ENCODE results near the gene TTC8. TPM values are rescaled to one million over a fixed set of nuclear protein-coding genes. Genes with fewer than 3 reads are reported as not detected.

The TTC8 gene
- total and polyA plus RNA-seq, 2 donors (not counting 3 experiments of a cell fraction or from before 2014, with no cell fraction given) = 11.9 to 16.3 TPM

GRCh38 chr14:88866305-88866704 is 41.9 kb downstream of the TTC8 start:
- dilution Hi-C loops (cut with MboI; ENCODE audit: extremely low pct_ligation_motif_present, low sequenced_read_pairs) = no loop called here
- FAIRE-seq = no peak
- Histone ChIP-seq H3K4me1 (ENCODE audit: control insufficient read depth, extremely low read depth, insufficient read depth, low read length) (no peaks in the 10 kb centered on the region), H3K36me3 (ENCODE audit: control insufficient read depth in 2 of 2, extremely low read depth in 1 of 2, insufficient read depth in 2 of 2, low read length in 2 of 2) (no peaks in the 10 kb centered on the region), H3K4me3 (replicated peaks in 1 of 3; ENCODE audit: insufficient read depth in 1 of 3, low read depth in 1 of 3, low read length in 3 of 3) (no peak overlapping the region), H3K79me2 (ENCODE audit: control insufficient read depth, insufficient read depth, low read length) (no peaks in the 10 kb centered on the region), H3K9ac (replicated peaks; ENCODE audit: extremely low read depth, insufficient read depth, low read length) (no peak overlapping the region), H3K9me1 (replicated peaks; ENCODE audit: control insufficient read depth, extremely low read depth, insufficient read depth, low read length) (no peaks in the 10 kb centered on the region), H3K27ac (ENCODE audit: insufficient read depth, low read depth, low read length) (no peak overlapping the region), H3K9me3 (replicated peaks; ENCODE audit: control insufficient read depth, insufficient read depth, low read length) (no peaks in the 10 kb centered on the region), H2AFZ (ENCODE audit: low read depth, low read length) (no peak overlapping the region), H3K27me3 (ENCODE audit: control insufficient read depth in 2 of 2, insufficient read depth in 2 of 2, low read length in 2 of 2) (no peaks in the 10 kb centered on the region), H3K4me2 (ENCODE audit: insufficient read depth, low read length) (no peak overlapping the region), H4K20me1 (replicated peaks; ENCODE audit: control insufficient read depth, extremely low read depth, insufficient read depth, low read length) (no peaks in the 10 kb centered on the region)
- peak; percentile 6 for DNase-seq (ENCODE audit: low read depth, low spot score)
- POLR2A ChIA-PET = no interaction called here
- intact Hi-C loops (cut with micrococcal nuclease) = no loop called here
- CTCF ChIA-PET = interaction anchor here (1.6 kb wide), 1 partner anchor 21 kb away, joined by 4 read pairs; no protein-coding TSS in a partner anchor
- no TSS peak for BruUV-seq (replicated peaks)
- no peak for TF ChIP-seq MYC (IDR thresholded peaks at IDR 0.05; ENCODE audit: low read depth, low read length)
- TF ChIP-seq EZH2 (IDR thresholded peaks at IDR 0.05; ENCODE audit: borderline replicate concordance, low read depth, low read length, severe bottlenecking) = no peak
- no peak for TF ChIP-seq POLR2AphosphoS5 (IDR thresholded peaks at IDR 0.05; ENCODE audit: insufficient read depth, low read depth, low read length)
- TF ChIP-seq FOS (IDR thresholded peaks at IDR 0.05; ENCODE audit: borderline replicate concordance, insufficient read depth, low read length) = no peak
- TF ChIP-seq JUN (IDR thresholded peaks at IDR 0.05; ENCODE audit: borderline replicate concordance, insufficient read depth, insufficient read length, low read depth) = no peak
- TF ChIP-seq GATA2 (IDR thresholded peaks at IDR 0.05; ENCODE audit: insufficient read depth, insufficient read length, low read depth, low read length) = no peak
- no peak for TF ChIP-seq POLR2A (IDR thresholded peaks at IDR 0.05; ENCODE audit: low read depth, low read length)
- TF ChIP-seq, protein P1, sequence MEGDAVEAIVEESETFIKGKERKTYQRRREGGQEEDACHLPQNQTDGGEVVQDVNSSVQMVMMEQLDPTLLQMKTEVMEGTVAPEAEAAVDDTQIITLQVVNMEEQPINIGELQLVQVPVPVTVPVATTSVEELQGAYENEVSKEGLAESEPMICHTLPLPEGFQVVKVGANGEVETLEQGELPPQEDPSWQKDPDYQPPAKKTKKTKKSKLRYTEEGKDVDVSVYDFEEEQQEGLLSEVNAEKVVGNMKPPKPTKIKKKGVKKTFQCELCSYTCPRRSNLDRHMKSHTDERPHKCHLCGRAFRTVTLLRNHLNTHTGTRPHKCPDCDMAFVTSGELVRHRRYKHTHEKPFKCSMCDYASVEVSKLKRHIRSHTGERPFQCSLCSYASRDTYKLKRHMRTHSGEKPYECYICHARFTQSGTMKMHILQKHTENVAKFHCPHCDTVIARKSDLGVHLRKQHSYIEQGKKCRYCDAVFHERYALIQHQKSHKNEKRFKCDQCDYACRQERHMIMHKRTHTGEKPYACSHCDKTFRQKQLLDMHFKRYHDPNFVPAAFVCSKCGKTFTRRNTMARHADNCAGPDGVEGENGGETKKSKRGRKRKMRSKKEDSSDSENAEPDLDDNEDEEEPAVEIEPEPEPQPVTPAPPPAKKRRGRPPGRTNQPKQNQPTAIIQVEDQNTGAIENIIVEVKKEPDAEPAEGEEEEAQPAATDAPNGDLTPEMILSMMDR (IDR thresholded peaks at IDR 0.05; ENCODE audit: extremely low read depth in 1 of 2, insufficient read depth in 1 of 2, low read depth in 1 of 2, low read length in 2 of 2) = no peak
- TF ChIP-seq MAX (IDR thresholded peaks at IDR 0.05; ENCODE audit: insufficient read depth, insufficient read length) = no peak
